Chondrocyte (in vitro differentiated cells): ENCODE results near the gene FSD1. TPM values are rescaled to one million over a fixed set of nuclear protein-coding genes. Genes with fewer than 3 reads are reported as not detected.

Experiments used
- DNase-seq: peaks from one replicate; pipeline ENCODE4 v3.0.0; 2021; ENCODE audit warnings: mixed read lengths, low spot score
- H3K27ac Mint-ChIP-seq: one replicate; pipeline ENCODE4 v1.8.0; 2021; ENCODE audit warnings: mild to moderate bottlenecking, moderate library complexity, mixed read lengths; ENCODE audit not compliant: unreplicated experiment
- H3K27me3 Mint-ChIP-seq: 2 replicates; pipeline ENCODE4 v1.8.0; 2021; ENCODE audit warnings: low read depth, mixed read lengths
- H3K36me3 Mint-ChIP-seq: 2 replicates; pipeline ENCODE4 v1.8.0; 2021; ENCODE audit warnings: low read depth, mixed read lengths
- H3K4me1 Mint-ChIP-seq: 2 replicates; pipeline ENCODE4 v1.8.0; 2021; ENCODE audit warnings: low read depth, mild to moderate bottlenecking, mixed read lengths
- H3K4me3 Mint-ChIP-seq: one replicate; pipeline ENCODE4 v1.8.0; 2021; ENCODE audit warnings: mild to moderate bottlenecking, moderate library complexity, mixed read lengths; ENCODE audit not compliant: unreplicated experiment
- H3K9me3 Mint-ChIP-seq: 2 replicates; pipeline ENCODE4 v1.8.0; 2021; ENCODE audit warnings: low read depth, mixed read lengths
- CTCF ChIP-seq: fragments of 200-600 bp; sonication (generic); IDR thresholded peaks from 2 replicates; pipeline ENCODE4 v1.5.0; 2021; ENCODE audit warnings: antibody characterized with exemption, mild to moderate bottlenecking, moderate library complexity
- total RNA-seq: library from RNA; stranded (reverse); gene quantifications from 3 replicates; pipeline ENCODE4 v1.2.1, GENCODE V29; 2021

The FSD1 gene
- total RNA-seq, 1 donor from 2014 or later: 11.6 TPM

GRCh38 chr19:4350111-4350510, 45.7 kb downstream of the FSD1 start:
- no peak overlapping the region for H3K27ac Mint-ChIP-seq
- no peaks in the 10 kb centered on the region for H3K9me3 Mint-ChIP-seq
- no peak for DNase-seq
- peaks cover 4% of the 10 kb centered on the region for H3K36me3 Mint-ChIP-seq
- TF ChIP-seq CTCF: no peak
- no peaks in the 10 kb centered on the region for H3K4me1 Mint-ChIP-seq
- no peak overlapping the region for H3K4me3 Mint-ChIP-seq
- no peaks in the 10 kb centered on the region for H3K27me3 Mint-ChIP-seq

- TF ChIP-seq CTCF: no peak
- Mint-ChIP-seq H3K4me3 (no peak overlapping the region), H3K9me3 (no peaks in the 10 kb centered on the region), H3K4me1 (no peaks in the 10 kb centered on the region), H3K27me3 (no peaks in the 10 kb centered on the region), H3K27ac (no peak overlapping the region), H3K36me3 (peaks cover 4% of the 10 kb centered on the region)
- DNase-seq: no peak
Observed at GRCh38 chr19:4350726-4351125, 46.3 kb downstream of the FSD1 start.

- no peak overlapping the region for H3K27ac Mint-ChIP-seq
Observed at GRCh38 chr19:4352701-4353121, 48.3 kb downstream of the FSD1 start.

GRCh38 chr19:4354282-4354681, 49.9 kb downstream of the FSD1 start:
- H3K9me3 Mint-ChIP-seq: no peaks in the 10 kb centered on the region
- no peaks in the 10 kb centered on the region for H3K36me3 Mint-ChIP-seq
- DNase-seq: no peak
- no peaks in the 10 kb centered on the region for H3K27me3 Mint-ChIP-seq
- H3K4me3 Mint-ChIP-seq: no peak overlapping the region
- H3K4me1 Mint-ChIP-seq: no peaks in the 10 kb centered on the region
- TF ChIP-seq CTCF: no peak
- H3K27ac Mint-ChIP-seq: no peak overlapping the region

More at GRCh38 chr19:4352701-4353121, 48.3 kb downstream of the FSD1 start:
- Mint-ChIP-seq H3K27me3 (no peaks in the 10 kb centered on the region), H3K36me3 (peaks cover 2% of the 10 kb centered on the region), H3K9me3 (no peaks in the 10 kb centered on the region), H3K4me3 (no peak overlapping the region), H3K4me1 (no peaks in the 10 kb centered on the region)
- no peak for DNase-seq
- TF ChIP-seq CTCF: peak; percentile 95

GRCh38 chr19:4354897-4355296, 50.5 kb downstream of the FSD1 start:
- H3K4me1 Mint-ChIP-seq: no peaks in the 10 kb centered on the region
- H3K27ac Mint-ChIP-seq: no peak overlapping the region
- H3K4me3 Mint-ChIP-seq: no peak overlapping the region
- no peaks in the 10 kb centered on the region for H3K9me3 Mint-ChIP-seq
- DNase-seq: no peak
- TF ChIP-seq CTCF: no peak
- no peaks in the 10 kb centered on the region for H3K27me3 Mint-ChIP-seq
- no peaks in the 10 kb centered on the region for H3K36me3 Mint-ChIP-seq
